GM12864 (cell line): ENCODE results near the gene GOLGA8J.
"Not testable (repeated sequence)": the region's sequence is repeated elsewhere in the genome, so short reads cannot be mapped to it uniquely, and the experiment has no call there.

Experiments
- DNase-seq: peaks from one replicate; pipeline ENCODE4 v3.0.0-alpha.2; 2011; ENCODE audit warnings: low read depth
- H3K4me3 ChIP-seq: 2 replicates; pipeline ENCODE4 v1.5.1; 2011; ENCODE audit warnings: mild to moderate bottlenecking, low read depth, low read length, control low read depth
- TF ChIP-seq, protein P1 (sequence below): IDR thresholded peaks from 2 replicates; pipeline ENCODE4 v1.5.1; 2011; ENCODE audit warnings: low read depth, mild to moderate bottlenecking, moderate library complexity, low read length, control low read depth, inconsistent platforms; ENCODE audit errors: missing control alignments

Gene GOLGA8J

DNA sequence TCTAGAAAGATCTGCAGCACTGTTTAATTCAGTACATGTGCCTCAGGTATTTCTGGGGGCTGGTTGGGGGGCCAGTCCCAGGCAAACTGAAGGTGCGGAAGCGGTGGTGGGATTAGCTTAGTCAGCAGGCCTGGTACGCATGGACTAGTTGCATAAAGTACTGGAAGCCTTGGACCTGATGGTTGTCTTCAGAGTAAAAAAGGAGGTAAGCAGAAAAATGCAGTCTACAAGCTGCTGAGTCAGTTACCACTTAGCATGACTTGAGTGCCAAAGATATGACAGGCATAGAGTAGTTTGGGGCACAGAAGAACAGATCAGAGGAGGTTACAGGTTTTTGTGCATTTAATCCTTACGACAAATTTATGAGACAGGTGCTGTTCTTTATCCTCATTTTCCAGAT lies 19.9 kb upstream of the GOLGA8J start:
- no peak overlapping the region for H3K4me3 ChIP-seq
- TF ChIP-seq, protein P1, sequence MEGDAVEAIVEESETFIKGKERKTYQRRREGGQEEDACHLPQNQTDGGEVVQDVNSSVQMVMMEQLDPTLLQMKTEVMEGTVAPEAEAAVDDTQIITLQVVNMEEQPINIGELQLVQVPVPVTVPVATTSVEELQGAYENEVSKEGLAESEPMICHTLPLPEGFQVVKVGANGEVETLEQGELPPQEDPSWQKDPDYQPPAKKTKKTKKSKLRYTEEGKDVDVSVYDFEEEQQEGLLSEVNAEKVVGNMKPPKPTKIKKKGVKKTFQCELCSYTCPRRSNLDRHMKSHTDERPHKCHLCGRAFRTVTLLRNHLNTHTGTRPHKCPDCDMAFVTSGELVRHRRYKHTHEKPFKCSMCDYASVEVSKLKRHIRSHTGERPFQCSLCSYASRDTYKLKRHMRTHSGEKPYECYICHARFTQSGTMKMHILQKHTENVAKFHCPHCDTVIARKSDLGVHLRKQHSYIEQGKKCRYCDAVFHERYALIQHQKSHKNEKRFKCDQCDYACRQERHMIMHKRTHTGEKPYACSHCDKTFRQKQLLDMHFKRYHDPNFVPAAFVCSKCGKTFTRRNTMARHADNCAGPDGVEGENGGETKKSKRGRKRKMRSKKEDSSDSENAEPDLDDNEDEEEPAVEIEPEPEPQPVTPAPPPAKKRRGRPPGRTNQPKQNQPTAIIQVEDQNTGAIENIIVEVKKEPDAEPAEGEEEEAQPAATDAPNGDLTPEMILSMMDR = no peak
- no peak for DNase-seq

DNA sequence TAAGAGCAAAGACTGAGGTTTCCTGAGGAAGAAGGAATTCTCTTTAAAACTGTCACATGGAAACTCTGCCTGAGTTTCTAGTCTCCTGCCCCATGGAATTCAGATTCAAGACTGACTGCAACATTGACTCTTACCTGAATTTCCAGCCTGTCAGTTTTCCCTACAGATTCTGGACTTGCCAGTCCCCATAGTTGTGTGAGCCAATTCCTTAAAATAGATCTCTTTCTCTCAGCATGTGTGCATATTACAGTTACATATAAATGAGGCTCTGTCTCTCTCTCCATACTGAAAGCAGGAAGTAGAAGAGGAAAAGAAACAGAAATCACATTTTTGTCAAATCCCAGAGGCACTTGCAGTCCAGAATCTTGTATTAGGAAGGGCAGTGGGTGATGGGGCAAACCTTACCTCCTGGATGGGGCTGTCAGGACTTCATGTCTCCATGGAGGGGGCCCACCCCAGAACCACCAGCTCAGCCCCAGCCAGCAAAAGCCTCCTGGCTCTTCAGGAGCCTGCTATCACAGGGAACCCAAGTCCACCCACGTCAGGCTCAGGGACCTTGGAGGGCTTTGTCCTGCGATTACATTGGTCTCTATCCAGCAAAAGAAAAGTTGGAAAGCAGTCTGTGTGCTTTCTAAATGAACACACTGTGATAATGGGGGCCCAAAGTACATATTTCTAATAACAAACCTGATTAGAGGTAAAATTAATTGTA lies 18.8 kb upstream of the GOLGA8J start:
- H3K4me3 ChIP-seq = no peak overlapping the region
- TF ChIP-seq, protein P1 = no peak
- DNase-seq = no peak

DNA sequence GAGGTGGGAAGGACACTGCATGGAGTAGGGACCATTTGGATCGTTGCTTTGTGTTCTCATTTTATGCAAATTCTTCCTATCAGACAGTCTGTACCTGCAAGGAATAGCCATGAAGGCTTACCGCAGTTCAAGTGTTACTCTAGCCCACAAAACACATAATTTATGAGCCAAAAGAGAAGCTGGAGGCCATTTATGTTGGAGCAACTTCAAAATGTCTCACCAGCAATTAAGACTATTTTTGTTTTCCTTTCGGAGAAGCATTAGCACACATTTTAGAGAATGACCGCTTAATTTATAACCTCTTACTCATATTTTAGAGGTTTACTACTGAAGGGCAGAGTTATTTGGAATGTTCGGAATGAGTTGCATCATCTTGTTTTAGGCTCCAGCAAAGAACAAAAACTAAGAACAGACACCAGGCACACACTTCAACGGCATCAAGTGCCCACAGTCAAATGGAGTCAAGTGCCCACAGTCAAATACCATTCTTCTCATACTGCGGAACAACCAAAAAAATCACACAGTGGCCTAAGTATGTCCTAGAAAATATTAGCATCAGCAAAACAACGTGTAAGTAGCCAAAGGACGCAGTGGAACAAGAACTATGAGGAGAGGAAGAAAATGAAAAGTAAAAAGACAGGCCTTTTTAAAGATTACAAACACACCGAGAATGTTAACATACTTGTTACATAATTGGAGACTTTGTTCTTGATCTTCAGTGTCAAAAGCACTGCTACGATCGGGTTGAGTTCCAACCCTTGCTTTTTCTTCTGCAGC lies 17.5 kb upstream of the GOLGA8J start:
- no peak overlapping the region for H3K4me3 ChIP-seq
- no peak for DNase-seq
- TF ChIP-seq, protein P1 = no peak

DNA sequence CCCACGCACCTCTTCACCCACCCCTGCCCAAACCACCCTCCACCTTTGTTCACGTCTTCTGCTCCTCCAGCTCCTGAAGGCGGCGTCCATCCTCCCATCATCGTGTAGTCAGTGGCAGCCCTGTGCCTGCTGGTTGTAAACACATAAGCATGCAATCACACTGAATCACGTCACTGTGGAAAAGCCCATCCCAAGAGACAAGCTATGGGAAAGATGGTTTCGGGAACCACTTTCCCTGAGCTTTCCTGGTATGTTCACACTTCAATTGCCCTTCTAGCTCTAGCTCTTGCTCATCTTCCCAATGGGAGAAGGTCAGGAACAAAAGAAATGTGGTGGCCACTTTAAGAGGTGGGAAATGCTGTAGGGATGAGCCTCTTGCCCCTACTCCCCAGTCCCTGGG lies 14.4 kb upstream of the GOLGA8J start:
- DNase-seq = no peak
- no peak overlapping the region for H3K4me3 ChIP-seq
- TF ChIP-seq, protein P1 = no peak

DNA sequence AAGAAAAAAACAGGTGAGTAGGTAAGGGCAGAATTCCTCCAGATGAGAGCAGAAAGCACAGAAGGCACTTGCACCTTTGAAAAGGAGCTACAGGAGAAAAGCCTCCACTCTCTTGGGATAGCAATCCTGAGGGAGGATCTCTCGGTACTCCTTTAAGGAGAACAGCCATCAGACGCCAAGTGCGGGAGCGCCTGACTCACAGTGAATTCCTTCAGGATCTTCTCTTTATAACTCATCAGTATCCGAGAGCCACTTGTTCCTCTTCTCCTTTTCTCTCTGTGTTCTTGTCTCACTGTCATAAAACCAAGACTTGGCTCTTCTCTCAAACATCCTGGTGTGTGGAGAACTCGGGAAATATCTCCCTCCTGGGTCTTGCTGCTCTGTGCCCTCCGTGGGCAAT lies 10.1 kb upstream of the GOLGA8J start:
- no peak for DNase-seq
- H3K4me3 ChIP-seq = no peak overlapping the region
- TF ChIP-seq, protein P1 = no peak

DNA sequence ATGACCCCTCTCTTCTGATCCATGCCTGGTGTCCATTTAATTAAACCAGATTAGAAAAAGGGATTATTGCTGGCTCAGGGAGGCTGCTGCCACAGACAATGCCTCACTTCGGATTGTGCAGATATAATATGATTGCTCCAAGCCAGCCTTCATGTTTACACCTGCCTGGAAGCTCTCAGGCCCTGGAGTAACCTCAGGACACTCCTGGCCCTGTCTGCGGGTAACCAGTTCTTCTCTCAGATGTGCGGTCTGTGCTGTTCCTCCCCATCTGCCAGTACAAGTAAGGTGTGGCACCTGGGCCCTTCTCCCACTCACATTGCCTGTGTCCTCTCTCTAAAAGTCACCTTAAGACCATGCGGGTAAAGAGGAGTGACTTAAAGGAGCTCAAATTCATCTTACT lies 8.8 kb upstream of the GOLGA8J start:
- no peak overlapping the region for H3K4me3 ChIP-seq
- TF ChIP-seq, protein P1 = no peak
- no peak for DNase-seq

DNA sequence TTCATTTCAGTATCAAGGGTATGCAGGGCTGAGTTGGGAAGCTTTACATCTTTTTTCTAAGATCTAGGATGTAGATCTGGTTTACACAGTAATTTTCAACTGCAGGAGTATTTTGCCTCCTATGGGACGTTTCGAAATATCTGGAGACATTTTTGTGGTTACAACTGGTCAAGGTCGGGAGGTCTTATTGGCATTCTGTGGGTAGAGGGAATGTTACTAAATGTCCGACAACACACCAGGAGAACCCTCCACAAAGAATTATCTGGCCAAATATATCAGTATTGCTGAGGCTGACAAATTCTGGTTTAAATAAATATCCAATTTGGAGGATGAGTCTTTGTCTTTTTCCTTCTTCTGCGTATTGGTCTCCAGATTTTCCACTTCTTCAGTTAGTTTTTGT lies 1.9 kb upstream of the GOLGA8J start:
- not testable (repeated sequence) for DNase-seq, H3K4me3 ChIP-seq

DNA sequence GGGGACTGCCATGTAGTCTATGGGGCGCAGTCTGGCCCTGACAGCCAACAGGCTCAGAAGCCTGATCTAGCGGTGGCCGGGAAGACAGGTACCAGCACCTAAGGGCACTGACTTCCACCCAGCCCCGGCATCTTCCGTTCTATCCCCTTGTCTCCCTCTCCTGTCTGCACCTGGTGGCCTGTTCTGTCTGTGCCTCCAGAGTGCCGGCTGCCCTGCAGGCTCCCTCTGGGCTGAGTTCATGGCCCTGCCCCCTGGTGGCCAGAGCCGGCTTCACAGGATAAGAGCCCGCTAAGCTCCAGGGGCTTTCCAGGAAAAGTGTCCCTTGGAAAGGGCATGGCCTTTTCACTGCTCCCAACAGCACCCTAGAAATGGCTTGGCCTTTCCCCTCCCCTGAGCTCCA lies 15.1 kb downstream of the GOLGA8J start:
- not testable (repeated sequence) for H3K4me3 ChIP-seq, DNase-seq

DNA sequence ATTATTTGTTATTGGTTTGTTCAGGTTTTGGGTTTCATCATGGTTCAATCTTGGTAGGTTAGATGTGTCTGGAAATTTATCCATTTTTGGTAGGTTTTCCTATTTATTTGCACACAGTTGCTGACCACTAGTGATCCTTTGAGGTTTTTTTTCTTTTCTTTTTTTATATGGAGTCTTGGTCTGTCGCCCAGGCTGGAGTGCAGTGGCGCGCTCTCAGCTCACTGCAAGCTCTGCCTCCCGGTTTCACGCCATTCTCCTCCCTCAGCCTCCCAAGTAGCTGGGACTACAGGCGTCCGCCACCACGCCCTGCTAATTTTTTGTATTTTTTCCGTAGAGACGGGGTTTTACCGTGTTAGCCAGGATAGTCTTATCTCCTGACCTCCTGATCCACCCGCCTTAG lies 20.1 kb downstream of the GOLGA8J start:
- DNase-seq = not testable (repeated sequence)

DNA sequence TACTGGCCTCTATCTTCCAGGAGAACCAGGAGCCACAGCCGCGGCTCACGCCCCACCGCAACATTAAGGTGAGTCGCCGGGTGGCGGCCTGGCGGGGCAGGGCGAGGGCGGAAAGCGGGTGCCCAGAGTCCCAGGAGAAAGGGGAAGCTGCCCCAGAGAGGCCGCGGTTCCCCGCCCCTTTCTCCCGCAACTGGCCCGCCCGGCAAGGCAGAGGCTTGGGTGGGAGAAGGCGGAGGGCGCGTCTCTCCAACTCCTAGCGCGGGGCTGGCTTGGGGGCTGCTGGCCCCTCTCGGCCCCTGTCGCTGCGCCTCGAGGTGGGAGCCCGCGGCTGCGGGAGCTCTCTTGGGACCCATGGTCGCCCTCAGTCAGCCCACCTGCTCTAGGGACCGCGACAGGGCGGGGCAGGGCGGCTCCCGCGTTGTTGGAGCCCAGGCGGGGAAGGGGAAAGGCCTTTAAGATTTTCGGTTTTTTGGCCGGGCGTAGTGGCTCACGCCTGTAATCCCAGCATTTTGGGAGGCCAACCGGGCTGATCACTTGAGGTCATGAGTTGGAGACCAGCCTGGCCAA lies 21.3 kb downstream of the GOLGA8J start:
- not testable (repeated sequence) for H3K4me3 ChIP-seq, DNase-seq

More for the DNA sequence above, 20.1 kb downstream of the GOLGA8J start:
- not testable (repeated sequence) for H3K4me3 ChIP-seq

DNA sequence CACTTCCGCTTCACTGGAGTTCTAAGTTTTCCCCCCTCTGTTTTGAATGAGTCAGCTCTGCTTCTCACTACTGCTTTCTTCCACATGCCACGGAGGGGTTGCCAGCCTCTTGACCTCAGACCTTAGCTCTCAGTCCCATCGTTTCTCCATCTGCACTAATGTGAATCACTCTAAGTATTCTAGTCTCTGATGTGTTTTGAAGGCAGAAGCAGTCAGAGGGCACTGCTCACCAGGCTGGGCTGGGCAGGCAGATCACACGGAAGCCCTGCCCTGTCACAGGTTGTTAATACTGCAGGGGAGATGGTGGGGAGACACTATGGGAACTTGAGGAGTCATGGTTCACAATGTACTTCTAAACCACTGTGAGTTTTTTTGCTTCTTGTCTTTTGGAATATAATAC lies 27.8 kb downstream of the GOLGA8J start:
- DNase-seq, H3K4me3 ChIP-seq: not testable (repeated sequence)
